Measurements from ENCODE around the gene RAPGEF3. TPM values are rescaled to one million over a fixed set of nuclear protein-coding genes. Genes with fewer than 3 reads are reported as not detected.

Gene RAPGEF3
- total and polyA plus RNA-seq, 9 of the 15 experiments (the other 6 are each of a cell fraction or from before 2014, with no cell fraction given): 0.03 to 0.78 (median 0.37) TPM; not detected in 1

- TF ChIP-seq CREB3L1 (IDR thresholded peaks at IDR 0.05; ENCODE audit: borderline replicate concordance, low read depth) (no peak), ZNF695 (CRISPR knock-in tag; IDR thresholded peaks at IDR 0.05) (no peak), ZNF717 (CRISPR knock-in tag; IDR thresholded peaks at IDR 0.05) (no peak), CHD4 (IDR thresholded peaks at IDR 0.05; ENCODE audit: insufficient read depth, insufficient replicate concordance, low read depth, low read length, poor library complexity, severe bottlenecking) (no peak), CEBPG (CRISPR knock-in tag; IDR thresholded peaks at IDR 0.05) (no peak), CEBPG (tag; conservative IDR thresholded peaks at IDR 0.05 in 1 of 2, IDR thresholded peaks at IDR 0.05 in 1 of 2) (no peak), SFPQ (IDR thresholded peaks at IDR 0.05; ENCODE audit: low read depth, low read length) (no peak), FOXJ3 (CRISPR knock-in tag; IDR thresholded peaks at IDR 0.05) (no peak), BRF1 (IDR thresholded peaks at IDR 0.05; ENCODE audit: borderline replicate concordance, extremely low read depth, insufficient read length) (no peak), MYC (IDR thresholded peaks at IDR 0.05; ENCODE audit: low read depth, low read length) (no peak), MYC (CRISPR knock-in tag; IDR thresholded peaks at IDR 0.05; ENCODE audit: borderline replicate concordance, low read depth) (no peak), POLR2G (IDR thresholded peaks at IDR 0.05; ENCODE audit: low read depth, low read length) (peak; percentile 64), POLR2AphosphoS2 (IDR thresholded peaks at IDR 0.05; ENCODE audit: low read length) (0 out of 2 replicates have a peak, but pooled peaks have one; percentile 27)
Observed at GRCh38 chr12:47785887-47786661, 27.4 kb upstream of the RAPGEF3 start (continued).
